A673 (cell line): Measurements from ENCODE around the gene TRPV4. TPM values are rescaled to one million over a fixed set of nuclear protein-coding genes. Genes with fewer than 3 reads are reported as not detected.

ENCODE experiments used
- BruUV-seq: library from RNA; stranded (reverse); fragments of 400-500 nt; replicated peaks from 2 replicates; lab custom pipeline; 2021; lab: Mats Ljungman, UMichigan
- CTCF ChIA-PET: fragments of 300-600 bp; sonication (Branson Sonifier 250); formaldehyde crosslinking; loops from one replicate; lab custom pipeline; 2022; ENCODE audit warnings: antibody characterized with exemption; lab: Charles Lee
- POLR2A ChIA-PET: fragments of 300-600 bp; sonication (Branson Sonifier 250); formaldehyde crosslinking; loops from one replicate; lab custom pipeline; 2022; ENCODE audit warnings: antibody characterized with exemption; ENCODE audit not compliant: low non-redundant PET; lab: Charles Lee
- DNase-seq: peaks from one replicate; pipeline ENCODE4 v3.0.0-alpha.2; 2015; ENCODE audit warnings: low spot score
- H3K27ac ChIP-seq: fragments of 200-600 bp; sonication (generic); 2 replicates; pipeline ENCODE4 v1.5.1; 2016; ENCODE audit warnings: mixed run types, low read depth, mild to moderate bottlenecking, mixed read lengths, antibody characterized with exemption, low read length; ENCODE audit not compliant: poor library complexity, severe bottlenecking
- H3K27me3 ChIP-seq: fragments of 200-600 bp; sonication (generic); replicated peaks from 2 replicates; pipeline ENCODE4 v1.6.1; 2017; ENCODE audit warnings: mixed run types, low read depth, mild to moderate bottlenecking, mixed read lengths, antibody characterized with exemption, low read length; ENCODE audit not compliant: insufficient read depth, poor library complexity
- H3K36me3 ChIP-seq: fragments of 200-600 bp; sonication (generic); 2 replicates; pipeline ENCODE4 v1.6.1; 2016; ENCODE audit warnings: mixed run types, mild to moderate bottlenecking, mixed read lengths, antibody characterized with exemption, low read length; ENCODE audit not compliant: insufficient read depth, poor library complexity, severe bottlenecking
- H3K4me1 ChIP-seq: fragments of 200-600 bp; sonication (generic); 2 replicates; pipeline ENCODE4 v1.6.1; 2017; ENCODE audit warnings: mixed run types, mild to moderate bottlenecking, mixed read lengths, antibody characterized with exemption, low read length; ENCODE audit not compliant: insufficient read depth, poor library complexity, severe bottlenecking
- H3K4me3 ChIP-seq: fragments of 200-600 bp; sonication (generic); 2 replicates; pipeline ENCODE4 v1.5.1; 2016; ENCODE audit warnings: low read depth, mixed run types, mild to moderate bottlenecking, mixed read lengths, low read length; ENCODE audit not compliant: poor library complexity, severe bottlenecking
- H3K9me3 ChIP-seq: fragments of 200-600 bp; sonication (generic); 2 replicates; pipeline ENCODE4 v1.6.1; 2016; ENCODE audit warnings: mixed run types, low read depth, mild to moderate bottlenecking, mixed read lengths, antibody characterized with exemption, low read length; ENCODE audit not compliant: poor library complexity, severe bottlenecking
- CTCF ChIP-seq: fragments of 300-800, 200-600 bp; sonication (generic); conservative IDR thresholded peaks from 2 replicates; pipeline ENCODE4 v1.5.1; 2017; ENCODE audit warnings: low read depth, mild to moderate bottlenecking, antibody characterized with exemption, low read length, moderate library complexity, mixed read lengths
- EZH2 ChIP-seq: fragments of 200-600 bp; sonication (generic); IDR thresholded peaks from 2 replicates; pipeline ENCODE4 v1.6.1; 2017; ENCODE audit warnings: borderline replicate concordance, low read depth, mild to moderate bottlenecking, mixed read lengths, antibody characterized with exemption, low read length; ENCODE audit not compliant: poor library complexity, severe bottlenecking
- intact Hi-C: fragments of 100-400 bp; cut with micrococcal nuclease; formaldehyde crosslinking; loops from one replicate; pipeline ENCODE4 v1.10.0; 2022; ENCODE audit not compliant: unreplicated experiment
- total RNA-seq: library from RNA; stranded (reverse); gene quantifications from 2 replicates; pipeline ENCODE4 v1.2.3, GENCODE V29; 2021

TRPV4 gene
- total RNA-seq, 1 experiment from 2014 or later: 0.11 TPM

GRCh38 chr12:109789526-109790048, 43.6 kb downstream of the TRPV4 start:
- Histone ChIP-seq H3K36me3 (no peaks in the 10 kb centered on the region), H3K4me1 (no peaks in the 10 kb centered on the region), H3K9me3 (no peaks in the 10 kb centered on the region), H3K4me3 (no peak overlapping the region), H3K27ac (no peak overlapping the region), H3K27me3 (no peaks in the 10 kb centered on the region)
- intact Hi-C loops: no loop called here
- BruUV-seq: no TSS peak
- CTCF ChIA-PET: interaction anchor here (1.0 kb wide), 1 partner anchor 192 kb away, joined by 3 read pairs; no protein-coding TSS in a partner anchor
- POLR2A ChIA-PET: no interaction called here
- no peak for DNase-seq
- no peak for TF ChIP-seq EZH2
- no peak for TF ChIP-seq CTCF

- Histone ChIP-seq H3K4me3 (no peak overlapping the region), H3K4me1 (no peaks in the 10 kb centered on the region), H3K36me3 (no peaks in the 10 kb centered on the region), H3K27me3 (no peaks in the 10 kb centered on the region), H3K9me3 (no peaks in the 10 kb centered on the region), H3K27ac (no peak overlapping the region)
- intact Hi-C loops: no loop called here
- TF ChIP-seq CTCF (no peak), EZH2 (no peak)
- DNase-seq: no peak
- CTCF ChIA-PET: no interaction called here
- no TSS peak for BruUV-seq
- POLR2A ChIA-PET: no interaction called here
These were observed 46.4 kb downstream of the TRPV4 start for GRCh38 chr12:109786799-109787198.

GRCh38 chr12:109785854-109786253, 47.3 kb downstream of the TRPV4 start:
- POLR2A ChIA-PET: no interaction called here
- no TSS peak for BruUV-seq

More at GRCh38 chr12:109785854-109786253, 47.3 kb downstream of the TRPV4 start:
- Histone ChIP-seq H3K36me3 (no peaks in the 10 kb centered on the region), H3K4me1 (no peaks in the 10 kb centered on the region), H3K9me3 (no peaks in the 10 kb centered on the region), H3K4me3 (no peak overlapping the region), H3K27ac (no peak overlapping the region), H3K27me3 (no peaks in the 10 kb centered on the region)
- CTCF ChIA-PET: no interaction called here
- TF ChIP-seq EZH2 (no peak), CTCF (no peak)
- intact Hi-C loops: no loop called here
- DNase-seq: no peak
